Measurements from ENCODE around the gene NDE1. TPM values are rescaled to one million over a fixed set of nuclear protein-coding genes. Genes with fewer than 3 reads are reported as not detected.
A peak's percentile ranks its signal among the peaks of the same experiment; 100 is the strongest.

The NDE1 gene
- total and polyA plus RNA-seq, 2 donors (not counting 3 experiments of a cell fraction or from before 2014, with no cell fraction given): 28.0 to 90.2 TPM

DNA sequence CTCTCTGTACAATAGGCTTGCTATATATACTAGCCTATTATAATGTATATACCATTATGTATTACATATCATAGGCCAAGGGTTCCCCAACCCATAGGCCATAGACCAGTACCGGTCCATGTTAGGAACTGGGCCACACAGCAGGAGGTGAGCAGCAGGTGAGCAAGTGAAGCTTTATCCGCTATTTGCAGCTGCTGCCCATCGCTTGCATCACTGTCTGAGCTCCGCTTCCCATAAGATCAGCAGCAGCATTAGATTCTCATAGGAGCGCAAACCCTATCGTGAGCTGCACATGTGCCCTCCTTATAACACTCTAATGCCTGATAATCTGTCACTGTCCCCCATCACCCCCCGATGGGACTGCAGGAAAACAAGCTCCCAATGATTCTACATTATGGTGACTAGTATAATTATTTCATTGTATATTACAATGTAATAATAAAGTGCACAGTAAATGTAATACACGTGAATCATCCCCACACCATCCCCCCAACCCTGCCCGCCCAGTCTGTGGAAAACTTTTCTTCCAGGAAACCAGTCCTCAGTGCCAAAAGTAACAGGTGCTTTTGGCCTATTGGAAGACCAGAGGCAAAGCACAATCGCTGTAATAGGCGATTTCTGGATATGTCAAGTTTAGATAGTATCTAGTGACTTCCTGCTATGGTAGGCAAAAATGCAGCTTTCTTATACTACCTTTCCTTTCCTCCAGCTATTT, 122.7 kb downstream of the NDE1 start:
- H3K4me2 ChIP-seq (ENCODE audit: insufficient read depth, low read length): no peak overlapping the region
- H3K27ac ChIP-seq (ENCODE audit: insufficient read depth, low read depth, low read length): no peak overlapping the region
- no peaks in the 10 kb centered on the region for H3K79me2 ChIP-seq (ENCODE audit: control insufficient read depth, insufficient read depth, low read length)
- BruUV-seq (replicated peaks): no TSS peak
- DNase-seq (ENCODE audit: low read depth, low spot score): peak; percentile 50
- H2AFZ ChIP-seq (ENCODE audit: low read depth, low read length): no peak overlapping the region
- no peaks in the 10 kb centered on the region for H3K9me3 ChIP-seq (replicated peaks; ENCODE audit: control insufficient read depth, insufficient read depth, low read length)
- no peak overlapping the region for H3K4me3 ChIP-seq (replicated peaks in 1 of 3; ENCODE audit: insufficient read depth in 1 of 3, low read depth in 1 of 3, low read length in 3 of 3)
- POLR2A ChIA-PET: no interaction called here
- H3K4me1 ChIP-seq (ENCODE audit: control insufficient read depth, extremely low read depth, insufficient read depth, low read length): no peaks in the 10 kb centered on the region
- no peaks in the 10 kb centered on the region for H3K36me3 ChIP-seq (ENCODE audit: control insufficient read depth in 2 of 2, extremely low read depth in 1 of 2, insufficient read depth in 2 of 2, low read length in 2 of 2)
- intact Hi-C loops (cut with micrococcal nuclease) (no loop called here), dilution Hi-C loops (cut with MboI; ENCODE audit: extremely low pct_ligation_motif_present, low sequenced_read_pairs) (no loop called here)
- TF ChIP-seq, protein P1, sequence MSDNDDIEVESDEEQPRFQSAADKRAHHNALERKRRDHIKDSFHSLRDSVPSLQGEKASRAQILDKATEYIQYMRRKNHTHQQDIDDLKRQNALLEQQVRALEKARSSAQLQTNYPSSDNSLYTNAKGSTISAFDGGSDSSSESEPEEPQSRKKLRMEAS (IDR thresholded peaks at IDR 0.05; ENCODE audit: insufficient read depth, insufficient read length): no peak
- TF ChIP-seq POLR2AphosphoS5 (IDR thresholded peaks at IDR 0.05; ENCODE audit: insufficient read depth, low read depth, low read length): no peak
- no peak for TF ChIP-seq EZH2 (IDR thresholded peaks at IDR 0.05; ENCODE audit: borderline replicate concordance, low read depth, low read length, severe bottlenecking)
- TF ChIP-seq GATA2 (IDR thresholded peaks at IDR 0.05; ENCODE audit: insufficient read depth, insufficient read length, low read depth, low read length): no peak
- TF ChIP-seq, protein P2, sequence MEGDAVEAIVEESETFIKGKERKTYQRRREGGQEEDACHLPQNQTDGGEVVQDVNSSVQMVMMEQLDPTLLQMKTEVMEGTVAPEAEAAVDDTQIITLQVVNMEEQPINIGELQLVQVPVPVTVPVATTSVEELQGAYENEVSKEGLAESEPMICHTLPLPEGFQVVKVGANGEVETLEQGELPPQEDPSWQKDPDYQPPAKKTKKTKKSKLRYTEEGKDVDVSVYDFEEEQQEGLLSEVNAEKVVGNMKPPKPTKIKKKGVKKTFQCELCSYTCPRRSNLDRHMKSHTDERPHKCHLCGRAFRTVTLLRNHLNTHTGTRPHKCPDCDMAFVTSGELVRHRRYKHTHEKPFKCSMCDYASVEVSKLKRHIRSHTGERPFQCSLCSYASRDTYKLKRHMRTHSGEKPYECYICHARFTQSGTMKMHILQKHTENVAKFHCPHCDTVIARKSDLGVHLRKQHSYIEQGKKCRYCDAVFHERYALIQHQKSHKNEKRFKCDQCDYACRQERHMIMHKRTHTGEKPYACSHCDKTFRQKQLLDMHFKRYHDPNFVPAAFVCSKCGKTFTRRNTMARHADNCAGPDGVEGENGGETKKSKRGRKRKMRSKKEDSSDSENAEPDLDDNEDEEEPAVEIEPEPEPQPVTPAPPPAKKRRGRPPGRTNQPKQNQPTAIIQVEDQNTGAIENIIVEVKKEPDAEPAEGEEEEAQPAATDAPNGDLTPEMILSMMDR (IDR thresholded peaks at IDR 0.05; ENCODE audit: extremely low read depth in 1 of 2, insufficient read depth in 1 of 2, low read depth in 1 of 2, low read length in 2 of 2): no peak
- no peak for TF ChIP-seq FOS (IDR thresholded peaks at IDR 0.05; ENCODE audit: borderline replicate concordance, insufficient read depth, low read length)
- TF ChIP-seq POLR2A (IDR thresholded peaks at IDR 0.05; ENCODE audit: low read depth, low read length): no peak
- no peak for TF ChIP-seq JUN (IDR thresholded peaks at IDR 0.05; ENCODE audit: borderline replicate concordance, insufficient read depth, insufficient read length, low read depth)
- no peak for TF ChIP-seq MYC (IDR thresholded peaks at IDR 0.05; ENCODE audit: low read depth, low read length)
- no peak overlapping the region for H3K9ac ChIP-seq (replicated peaks; ENCODE audit: extremely low read depth, insufficient read depth, low read length)
- no peaks in the 10 kb centered on the region for H3K9me1 ChIP-seq (replicated peaks; ENCODE audit: control insufficient read depth, extremely low read depth, insufficient read depth, low read length)
- H3K27me3 ChIP-seq (ENCODE audit: control insufficient read depth in 2 of 2, insufficient read depth in 2 of 2, low read length in 2 of 2): peaks cover 3 to 4% of the 10 kb centered on the region in 2 experiments
- H4K20me1 ChIP-seq (replicated peaks; ENCODE audit: control insufficient read depth, extremely low read depth, insufficient read depth, low read length): no peaks in the 10 kb centered on the region
- no peak for FAIRE-seq
- CTCF ChIA-PET: interaction anchor here (0.6 to 3.8 kb wide), 4 partner anchors 10 to 355 kb away, joined by 3 to 18 read pairs (median 3); no protein-coding TSS in a partner anchor

All from endothelial cell of umbilical vein (primary cell).